Superior temporal gyrus (tissue), 1 donor: ENCODE data around the gene ALDH16A1.
"Not testable (repeated sequence)": the region's sequence is repeated elsewhere in the genome, so short reads cannot be mapped to it uniquely, and the experiment has no call there.

ENCODE experiments used
- DNase-seq: peaks from one replicate; pipeline ENCODE4 v3.0.0-alpha.2; 2016; ENCODE audit errors: extremely low spot score

ALDH16A1 gene

GRCh38 chr19:49441210-49441959, 11.6 kb upstream of the ALDH16A1 start, which contains the start of gene SLC17A7:
TSS of gene SLC17A7 (minus strand) at chr19:49441527. CDS start at chr19:49441379, 148 bp downstream.
- no peak for DNase-seq

GRCh38 chr19:49441960-49442350, 11.1 kb upstream of the ALDH16A1 start:
- no peak for DNase-seq

GRCh38 chr19:49442354-49442753, 10.7 kb upstream of the ALDH16A1 start:
- DNase-seq = no peak

GRCh38 chr19:49442771-49443365, 10.2 kb upstream of the ALDH16A1 start:
- no peak for DNase-seq

- DNase-seq = peak; percentile 96
These were observed 9.5 kb upstream of the ALDH16A1 start for GRCh38 chr19:49443366-49444099.

GRCh38 chr19:49444100-49444700, 8.8 kb upstream of the ALDH16A1 start:
- DNase-seq = not testable (repeated sequence)

GRCh38 chr19:49445997-49446396, 7.0 kb upstream of the ALDH16A1 start:
- DNase-seq = no peak

GRCh38 chr19:49447485-49448431, 5.3 kb upstream of the ALDH16A1 start:
- DNase-seq = no peak

GRCh38 chr19:49448432-49448786, 4.6 kb upstream of the ALDH16A1 start:
- DNase-seq = no peak

- no peak for DNase-seq
These were observed 2.6 kb upstream of the ALDH16A1 start for GRCh38 chr19:49450405-49450804.

GRCh38 chr19:49451430-49452181, 1.4 kb upstream of the ALDH16A1 start, which contains the start of gene PIH1D1:
TSS of gene PIH1D1 (minus strand) at chr19:49451814. CDS start at chr19:49451574, 240 bp downstream.
- DNase-seq = peak; percentile 99

- no peak for DNase-seq
These were observed 774 bp downstream of the ALDH16A1 start for GRCh38 chr19:49453757-49454240.

- no peak for DNase-seq
These were observed 2.7 kb downstream of the ALDH16A1 start for GRCh38 chr19:49455773-49456172.

- no peak for DNase-seq
These were observed 3.3 kb downstream of the ALDH16A1 start for GRCh38 chr19:49456326-49456725.

- no peak for DNase-seq
These were observed 5.5 kb downstream of the ALDH16A1 start for GRCh38 chr19:49458567-49458903.

- no peak for DNase-seq
These were observed 6.4 kb downstream of the ALDH16A1 start for GRCh38 chr19:49459388-49459787.

GRCh38 chr19:49461130-49461529, 8.1 kb downstream of the ALDH16A1 start:
- not testable (repeated sequence) for DNase-seq

GRCh38 chr19:49461656-49462055, 8.6 kb downstream of the ALDH16A1 start:
- no peak for DNase-seq

- no peak for DNase-seq
These were observed 9.5 kb downstream of the ALDH16A1 start for GRCh38 chr19:49462492-49462891.
